ENCODE data around the gene PFKFB1. TPM values are rescaled to one million over a fixed set of nuclear protein-coding genes. Genes with fewer than 3 reads are reported as not detected.
"Not testable (repeated sequence)": the region's sequence is repeated elsewhere in the genome, so short reads cannot be mapped to it uniquely, and the experiment has no call there.

PFKFB1 gene
- total RNA-seq, 1 experiment from 2014 or later: 0.81 TPM

- H2AFZ ChIP-seq (ENCODE audit: low read depth, low read length, poor library complexity, severe bottlenecking): no peak overlapping the region
- H3K9ac ChIP-seq (ENCODE audit: low read length): no peak overlapping the region
- H3K79me2 ChIP-seq (ENCODE audit: insufficient read depth, low read length): no peaks in the 10 kb centered on the region
- no peaks in the 10 kb centered on the region for H3K9me2 ChIP-seq (ENCODE audit: insufficient read depth)
- H3K4me3 ChIP-seq (replicated peaks in 1 of 2; ENCODE audit: low read depth in 1 of 2, low read length in 2 of 2): no peak overlapping the region
- H3K36me3 ChIP-seq (ENCODE audit: control insufficient read depth in 1 of 2, insufficient read depth in 2 of 2, low read length in 2 of 2): no peaks in the 10 kb centered on the region
- ChIA-PET CTCF (no interaction called here), RAD21 (ENCODE audit: low non-redundant PET in 1 of 2, low total read pairs in 2 of 2, uncharacterized antibody in 2 of 2, unreplicated experiment in 2 of 2) (no interaction called here), POLR2A (no interaction called here)
- no peak for DNase-seq (ENCODE audit: low read depth, low spot score)
- H4K20me1 ChIP-seq (ENCODE audit: insufficient read depth): no peaks in the 10 kb centered on the region
- H3K27me3 ChIP-seq (ENCODE audit: insufficient read depth, low read length): no peaks in the 10 kb centered on the region
- no peak for TF ChIP-seq FOSL1 (IDR thresholded peaks at IDR 0.05; ENCODE audit: low read depth)
- TF ChIP-seq CEBPB (IDR thresholded peaks at IDR 0.05; ENCODE audit: low read depth): no peak
- H3K9me3 ChIP-seq (ENCODE audit: control insufficient read depth in 1 of 2, insufficient read depth in 1 of 2, low read depth in 1 of 2, low read length in 2 of 2): no peaks in the 10 kb centered on the region
- H3K4me1 ChIP-seq (ENCODE audit: control insufficient read depth in 1 of 2, insufficient read depth in 2 of 2, low read length in 2 of 2): no peaks in the 10 kb centered on the region
- BruUV-seq (replicated peaks): no TSS peak
- ATAC-seq: no peak
- H3K4me2 ChIP-seq (ENCODE audit: low read length): no peak overlapping the region
- no peak overlapping the region for H3K27ac ChIP-seq (ENCODE audit: low read depth, low read length)
- intact Hi-C loops (cut with micrococcal nuclease): no loop called here
Observed at GRCh38 chrX:54991706-54992105, 2.3 kb downstream of the PFKFB1 start.

DNA sequence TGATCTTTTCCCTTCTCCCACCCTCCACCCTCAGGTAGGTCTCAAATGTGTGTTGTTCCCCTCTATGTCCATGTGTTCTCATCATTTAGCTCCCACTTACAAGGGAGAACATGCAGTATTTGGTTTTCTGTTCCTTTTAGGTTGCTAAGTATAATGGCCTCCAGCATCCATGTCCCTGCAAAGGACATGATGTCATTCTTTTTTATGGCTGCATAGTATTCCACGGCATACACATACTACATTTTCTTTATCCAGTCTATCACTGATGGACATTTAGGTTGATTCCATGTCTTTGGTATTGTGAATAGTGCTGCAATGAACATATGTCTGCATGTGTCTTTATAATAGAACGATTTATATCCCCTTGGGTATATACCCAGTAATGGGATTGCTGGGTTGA, 10.7 kb downstream of the PFKFB1 start:
- H4K20me1 ChIP-seq (ENCODE audit: insufficient read depth); H2AFZ ChIP-seq (ENCODE audit: low read depth, low read length, poor library complexity, severe bottlenecking); CTCF ChIA-PET; DNase-seq (ENCODE audit: low read depth, low spot score); RAD21 ChIA-PET (ENCODE audit: low non-redundant PET in 1 of 2, low total read pairs in 2 of 2, uncharacterized antibody in 2 of 2, unreplicated experiment in 2 of 2); H3K9ac ChIP-seq (ENCODE audit: low read length); BruUV-seq (replicated peaks); H3K79me2 ChIP-seq (ENCODE audit: insufficient read depth, low read length); ATAC-seq; H3K4me1 ChIP-seq (ENCODE audit: control insufficient read depth in 1 of 2, insufficient read depth in 2 of 2, low read length in 2 of 2); H3K36me3 ChIP-seq (ENCODE audit: control insufficient read depth in 1 of 2, insufficient read depth in 2 of 2, low read length in 2 of 2); H3K27me3 ChIP-seq (ENCODE audit: insufficient read depth, low read length); H3K9me3 ChIP-seq (ENCODE audit: control insufficient read depth in 1 of 2, insufficient read depth in 1 of 2, low read depth in 1 of 2, low read length in 2 of 2); H3K27ac ChIP-seq (ENCODE audit: low read depth, low read length); H3K9me2 ChIP-seq (ENCODE audit: insufficient read depth); H3K4me3 ChIP-seq (replicated peaks in 1 of 2; ENCODE audit: low read depth in 1 of 2, low read length in 2 of 2); H3K4me2 ChIP-seq (ENCODE audit: low read length); POLR2A ChIA-PET; intact Hi-C loops (cut with micrococcal nuclease): not testable (repeated sequence)

DNA sequence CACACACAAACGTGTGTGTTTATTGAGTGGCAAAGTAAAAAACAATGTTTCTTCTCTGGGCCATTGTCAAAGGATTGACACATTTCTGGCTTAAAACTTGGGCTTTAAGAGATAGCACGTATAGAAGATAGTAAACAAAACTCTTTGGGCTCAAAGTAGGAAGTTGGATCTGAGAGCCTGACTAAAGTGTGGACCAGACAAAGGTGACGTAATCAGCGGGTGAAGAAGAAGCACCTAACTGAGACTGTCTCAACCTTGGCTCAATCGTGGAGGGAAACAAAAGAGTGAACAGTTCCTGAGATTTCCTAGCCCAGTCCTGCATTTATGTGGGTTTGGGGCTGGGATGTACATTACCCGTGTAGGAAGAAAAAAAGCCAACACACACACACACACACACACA, 13.7 kb downstream of the PFKFB1 start:
- peaks cover 0 to 4% of the 10 kb centered on the region in 2 experiments; a peak in 1 of 4 replicates for H3K4me1 ChIP-seq (ENCODE audit: control insufficient read depth in 1 of 2, insufficient read depth in 2 of 2, low read length in 2 of 2)
- intact Hi-C loops (cut with micrococcal nuclease): no loop called here
- POLR2A ChIA-PET: no interaction called here
- H3K9me3 ChIP-seq (ENCODE audit: control insufficient read depth in 1 of 2, insufficient read depth in 1 of 2, low read depth in 1 of 2, low read length in 2 of 2): no peaks in the 10 kb centered on the region
- no peak overlapping the region for H2AFZ ChIP-seq (ENCODE audit: low read depth, low read length, poor library complexity, severe bottlenecking)
- BruUV-seq (replicated peaks): no TSS peak
- no peak overlapping the region for H3K27ac ChIP-seq (ENCODE audit: low read depth, low read length)
- H4K20me1 ChIP-seq (ENCODE audit: insufficient read depth): no peaks in the 10 kb centered on the region
- H3K36me3 ChIP-seq (ENCODE audit: control insufficient read depth in 1 of 2, insufficient read depth in 2 of 2, low read length in 2 of 2): no peaks in the 10 kb centered on the region
- H3K9me2 ChIP-seq (ENCODE audit: insufficient read depth): no peaks in the 10 kb centered on the region
- RAD21 ChIA-PET (ENCODE audit: low non-redundant PET in 1 of 2, low total read pairs in 2 of 2, uncharacterized antibody in 2 of 2, unreplicated experiment in 2 of 2): no interaction called here
- no peak for DNase-seq (ENCODE audit: low read depth, low spot score)
- ATAC-seq: no peak
- no peak overlapping the region for H3K9ac ChIP-seq (ENCODE audit: low read length)
- H3K79me2 ChIP-seq (ENCODE audit: insufficient read depth, low read length): no peaks in the 10 kb centered on the region
- H3K27me3 ChIP-seq (ENCODE audit: insufficient read depth, low read length): no peaks in the 10 kb centered on the region
- no peak overlapping the region for H3K4me3 ChIP-seq (replicated peaks in 1 of 2; ENCODE audit: low read depth in 1 of 2, low read length in 2 of 2)
- CTCF ChIA-PET: no interaction called here
- H3K4me2 ChIP-seq (ENCODE audit: low read length): no peak overlapping the region
- no peak for TF ChIP-seq RAD21 (IDR thresholded peaks at IDR 0.05; ENCODE audit: low read depth)
- TF ChIP-seq, protein P1, sequence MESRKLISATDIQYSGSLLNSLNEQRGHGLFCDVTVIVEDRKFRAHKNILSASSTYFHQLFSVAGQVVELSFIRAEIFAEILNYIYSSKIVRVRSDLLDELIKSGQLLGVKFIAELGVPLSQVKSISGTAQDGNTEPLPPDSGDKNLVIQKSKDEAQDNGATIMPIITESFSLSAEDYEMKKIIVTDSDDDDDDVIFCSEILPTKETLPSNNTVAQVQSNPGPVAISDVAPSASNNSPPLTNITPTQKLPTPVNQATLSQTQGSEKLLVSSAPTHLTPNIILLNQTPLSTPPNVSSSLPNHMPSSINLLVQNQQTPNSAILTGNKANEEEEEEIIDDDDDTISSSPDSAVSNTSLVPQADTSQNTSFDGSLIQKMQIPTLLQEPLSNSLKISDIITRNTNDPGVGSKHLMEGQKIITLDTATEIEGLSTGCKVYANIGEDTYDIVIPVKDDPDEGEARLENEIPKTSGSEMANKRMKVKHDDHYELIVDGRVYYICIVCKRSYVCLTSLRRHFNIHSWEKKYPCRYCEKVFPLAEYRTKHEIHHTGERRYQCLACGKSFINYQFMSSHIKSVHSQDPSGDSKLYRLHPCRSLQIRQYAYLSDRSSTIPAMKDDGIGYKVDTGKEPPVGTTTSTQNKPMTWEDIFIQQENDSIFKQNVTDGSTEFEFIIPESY (IDR thresholded peaks at IDR 0.05; ENCODE audit: extremely low read depth, insufficient replicate concordance, low read length): no peak
- no peak for TF ChIP-seq SRF (IDR thresholded peaks at IDR 0.05; ENCODE audit: low read depth)
- no peak for TF ChIP-seq EGR1 (IDR thresholded peaks at IDR 0.05; ENCODE audit: low read depth)
- TF ChIP-seq, protein P2, sequence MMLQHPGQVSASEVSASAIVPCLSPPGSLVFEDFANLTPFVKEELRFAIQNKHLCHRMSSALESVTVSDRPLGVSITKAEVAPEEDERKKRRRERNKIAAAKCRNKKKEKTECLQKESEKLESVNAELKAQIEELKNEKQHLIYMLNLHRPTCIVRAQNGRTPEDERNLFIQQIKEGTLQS (IDR thresholded peaks at IDR 0.05): no peak
- no peak for TF ChIP-seq ELF1 (IDR thresholded peaks at IDR 0.05; ENCODE audit: borderline replicate concordance, low read depth)
- TF ChIP-seq EZH2phosphoT487 (IDR thresholded peaks at IDR 0.05; ENCODE audit: borderline replicate concordance): no peak
- no peak for TF ChIP-seq JUND (IDR thresholded peaks at IDR 0.05)
- no peak for TF ChIP-seq ZNF274 (IDR thresholded peaks at IDR 0.05; ENCODE audit: low read depth, low read length)
- TF ChIP-seq ZFX (IDR thresholded peaks at IDR 0.05): no peak

Measured in HCT116 (cell line).